Esophagus mucosa (tissue), 1 donor: Measurements from ENCODE around the gene IQCE. TPM values are rescaled to one million over a fixed set of nuclear protein-coding genes. Genes with fewer than 3 reads are reported as not detected.
A peak's percentile ranks its signal among the peaks of the same experiment; 100 is the strongest.
"Not testable (repeated sequence)": the region's sequence is repeated elsewhere in the genome, so short reads cannot be mapped to it uniquely, and the experiment has no call there.

Source experiments
- ATAC-seq: fragments of 200-7000 bp; cut with Tn5 transposase; one replicate; pipeline ENCODE4 v1.9.1; 2020
- total RNA-seq: library from RNA; stranded (reverse); gene quantifications from one replicate; pipeline ENCODE4 v1.2.4, GENCODE V29; 2023
- donor health status: DM: yes; HTN: yes; CAD: no.

IQCE gene
- total RNA-seq, 1 donor from 2014 or later = 7.5 TPM

GRCh38 chr7:2603044-2603965 lies 44.5 kb downstream of the IQCE start:
- no peak for ATAC-seq

DNA sequence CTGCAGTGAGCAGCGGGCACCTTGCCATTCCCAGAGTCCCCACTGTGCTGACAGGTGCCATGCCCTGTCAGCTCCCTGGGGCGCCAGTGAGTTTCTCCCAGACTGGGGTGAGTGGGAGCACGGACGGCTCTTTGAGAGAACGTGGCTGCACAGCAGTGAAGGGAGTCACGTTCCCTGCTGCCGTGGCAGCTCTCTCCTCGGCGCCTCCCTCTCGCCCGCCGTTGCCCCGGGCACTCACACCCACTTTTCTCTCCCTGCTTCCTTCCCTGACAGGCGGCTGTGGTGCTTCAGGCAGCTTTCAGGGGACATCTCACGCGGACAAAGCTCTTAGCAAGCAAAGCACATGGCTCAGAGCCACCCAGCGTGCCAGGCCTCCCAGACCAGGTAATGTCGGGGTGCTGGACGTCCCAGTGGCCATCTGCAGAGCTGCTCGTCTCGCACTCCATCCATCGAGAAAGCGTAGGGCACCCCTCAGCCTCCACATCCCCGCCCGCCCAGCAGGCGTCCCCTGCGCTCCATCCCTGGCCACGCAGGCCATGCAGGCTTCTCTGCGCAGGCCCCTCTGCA lies 45.9 kb downstream of the IQCE start:
- ATAC-seq = no peak

DNA sequence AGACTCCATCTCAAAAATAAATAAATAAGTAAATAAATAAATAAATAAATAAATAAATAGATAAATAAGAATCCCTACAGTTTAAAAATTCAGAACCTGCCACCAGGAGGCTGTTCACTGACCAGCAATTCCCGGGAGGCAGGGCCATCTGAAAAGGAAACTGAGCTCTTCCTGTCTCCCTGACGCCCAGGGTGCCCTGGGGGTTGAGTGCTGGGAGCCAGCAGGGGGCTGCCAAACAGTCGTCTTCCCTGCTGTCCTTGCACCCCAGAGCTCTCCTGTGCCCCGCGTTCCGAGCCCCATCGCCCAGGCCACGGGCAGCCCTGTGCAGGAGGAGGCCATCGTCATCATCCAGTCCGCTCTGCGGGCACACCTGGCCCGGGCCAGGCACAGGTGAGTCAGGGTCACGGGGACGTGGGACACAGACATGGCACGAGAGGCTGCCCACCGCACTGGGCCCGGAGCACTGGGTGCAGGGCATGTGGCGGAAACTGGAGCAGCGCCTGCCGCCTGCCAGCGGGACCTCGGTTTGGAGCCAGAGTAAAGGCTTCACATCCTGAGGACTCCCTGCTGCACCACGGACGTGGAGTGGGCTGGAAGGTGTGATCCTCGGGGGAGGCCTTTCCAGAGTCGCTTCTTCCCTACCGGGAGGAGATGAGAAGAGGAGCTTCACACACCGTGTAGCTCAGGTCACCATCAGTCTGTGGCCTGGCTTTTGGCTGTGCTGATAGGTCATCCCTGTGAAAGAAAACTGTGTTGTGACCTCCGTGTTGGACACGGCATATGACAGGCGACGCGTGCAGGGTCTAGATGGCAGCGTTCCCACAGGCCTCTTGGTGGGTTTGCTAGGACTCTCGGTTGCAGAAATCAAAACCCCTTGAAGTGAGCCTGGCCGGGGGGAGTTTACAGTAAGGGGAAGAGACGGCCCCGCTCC lies 47.1 kb downstream of the IQCE start:
- ATAC-seq = no peak

DNA sequence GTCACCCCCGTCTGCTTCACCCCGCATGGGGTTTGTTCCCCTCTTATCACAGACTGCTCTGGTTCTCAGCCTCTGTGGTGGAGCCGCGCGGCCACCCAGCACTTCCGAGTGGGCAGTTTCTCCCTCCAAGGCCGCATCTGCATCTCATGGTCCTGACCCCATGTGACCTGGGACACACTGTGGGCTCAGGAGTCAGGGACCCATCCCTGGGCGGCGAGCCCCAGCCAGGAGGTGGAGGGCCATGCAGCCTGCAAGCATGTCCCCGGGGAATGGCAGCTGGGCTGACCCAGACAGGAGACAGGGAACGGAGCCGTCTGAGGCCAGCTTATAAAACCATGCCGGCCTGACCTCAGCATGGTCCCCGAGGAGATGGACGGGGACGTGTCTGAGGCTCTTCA lies 47.8 kb downstream of the IQCE start:
- ATAC-seq = no peak

GRCh38 chr7:2607122-2607922 lies 48.5 kb downstream of the IQCE start:
- peak; percentile 43 for ATAC-seq

GRCh38 chr7:2607923-2608904 lies 49.4 kb downstream of the IQCE start:
- ATAC-seq = no peak

- ATAC-seq = no peak
These were observed 50.2 kb downstream of the IQCE start for GRCh38 chr7:2608921-2609411.

DNA sequence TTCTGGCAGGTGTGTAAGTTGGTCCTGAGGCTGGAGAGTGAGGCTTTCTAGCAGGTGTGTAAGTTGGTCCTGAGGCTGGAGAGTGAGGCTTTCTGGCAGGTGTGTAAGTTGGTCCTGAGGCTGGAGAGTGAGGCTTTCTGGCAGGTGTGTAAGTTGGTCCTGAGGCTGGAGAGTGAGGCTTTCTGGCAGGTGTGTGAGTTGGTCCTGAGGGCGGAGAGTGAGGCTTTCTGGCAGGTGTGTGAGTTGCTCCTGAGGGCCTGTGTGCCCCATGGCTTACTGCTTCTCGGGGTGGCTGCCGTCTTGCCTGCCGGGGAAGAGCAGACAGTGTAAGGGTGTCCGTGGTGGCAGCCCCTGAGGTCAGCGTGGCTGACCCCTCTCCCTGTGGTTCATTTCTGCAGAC lies 50.9 kb downstream of the IQCE start:
- not testable (repeated sequence) for ATAC-seq

DNA sequence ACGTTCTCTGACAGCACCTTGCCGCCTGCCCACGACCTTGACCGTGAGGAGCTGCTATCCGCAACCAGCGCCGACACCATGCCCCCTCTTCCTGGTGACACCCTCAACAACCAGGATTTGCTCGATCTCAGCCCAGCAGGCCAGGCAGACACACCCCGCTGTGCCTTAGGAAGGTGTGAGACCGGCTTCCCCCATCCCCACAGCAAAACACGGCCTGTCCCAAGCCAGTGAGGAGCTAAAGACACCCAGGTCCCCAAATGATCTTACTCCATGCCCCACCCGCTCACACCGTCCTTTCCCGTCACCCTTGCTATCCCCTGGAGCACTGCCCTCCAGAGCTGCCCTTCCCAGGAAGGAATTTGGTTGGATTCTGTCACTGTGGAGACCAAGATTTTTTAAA lies 51.7 kb downstream of the IQCE start:
- no peak for ATAC-seq

GRCh38 chr7:2610898-2611297 lies 52.1 kb downstream of the IQCE start:
- no peak for ATAC-seq

- ATAC-seq = no peak
These were observed 52.6 kb downstream of the IQCE start for GRCh38 chr7:2611401-2611800.

GRCh38 chr7:2611922-2612321 lies 53.1 kb downstream of the IQCE start:
- ATAC-seq = no peak

DNA sequence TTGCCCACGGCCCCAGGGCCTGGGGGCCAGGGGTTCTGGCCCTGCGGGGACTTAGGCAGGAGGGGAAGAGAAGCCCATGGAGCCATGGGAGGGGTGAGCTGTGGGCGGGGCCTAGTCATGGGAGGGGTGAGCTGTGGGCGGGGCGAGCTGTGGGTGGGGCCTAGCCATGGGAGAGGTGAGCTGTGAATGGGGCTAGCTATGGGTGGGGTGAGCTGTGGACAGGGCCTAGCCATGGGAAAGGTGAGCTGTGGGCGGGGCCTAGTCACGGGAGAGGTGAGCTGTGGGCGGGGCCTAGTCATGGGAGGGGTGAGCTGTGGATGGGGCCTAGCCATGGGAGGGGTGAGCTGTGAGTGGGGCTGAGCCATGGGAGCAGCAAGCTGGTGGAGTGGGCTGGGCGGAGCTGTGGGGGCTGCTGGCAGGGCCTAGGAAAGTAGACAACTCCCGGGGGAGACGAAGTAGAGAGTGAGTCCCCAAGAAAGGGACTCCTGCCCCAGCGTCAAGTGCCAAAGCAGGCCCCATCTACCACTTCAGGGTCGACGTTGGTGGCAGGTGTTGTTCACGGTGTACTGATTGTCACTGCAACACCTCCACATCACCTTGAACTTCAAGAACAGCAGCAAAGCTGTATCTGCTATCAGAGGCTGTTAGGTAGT lies 53.8 kb downstream of the IQCE start:
- peak; percentile 14 for ATAC-seq

GRCh38 chr7:2613098-2613930 lies 54.5 kb downstream of the IQCE start:
- no peak for ATAC-seq

GRCh38 chr7:2613931-2614600 lies 55.3 kb downstream of the IQCE start:
- ATAC-seq = no peak

GRCh38 chr7:2614631-2615330 lies 56.0 kb downstream of the IQCE start:
- no peak for ATAC-seq

DNA sequence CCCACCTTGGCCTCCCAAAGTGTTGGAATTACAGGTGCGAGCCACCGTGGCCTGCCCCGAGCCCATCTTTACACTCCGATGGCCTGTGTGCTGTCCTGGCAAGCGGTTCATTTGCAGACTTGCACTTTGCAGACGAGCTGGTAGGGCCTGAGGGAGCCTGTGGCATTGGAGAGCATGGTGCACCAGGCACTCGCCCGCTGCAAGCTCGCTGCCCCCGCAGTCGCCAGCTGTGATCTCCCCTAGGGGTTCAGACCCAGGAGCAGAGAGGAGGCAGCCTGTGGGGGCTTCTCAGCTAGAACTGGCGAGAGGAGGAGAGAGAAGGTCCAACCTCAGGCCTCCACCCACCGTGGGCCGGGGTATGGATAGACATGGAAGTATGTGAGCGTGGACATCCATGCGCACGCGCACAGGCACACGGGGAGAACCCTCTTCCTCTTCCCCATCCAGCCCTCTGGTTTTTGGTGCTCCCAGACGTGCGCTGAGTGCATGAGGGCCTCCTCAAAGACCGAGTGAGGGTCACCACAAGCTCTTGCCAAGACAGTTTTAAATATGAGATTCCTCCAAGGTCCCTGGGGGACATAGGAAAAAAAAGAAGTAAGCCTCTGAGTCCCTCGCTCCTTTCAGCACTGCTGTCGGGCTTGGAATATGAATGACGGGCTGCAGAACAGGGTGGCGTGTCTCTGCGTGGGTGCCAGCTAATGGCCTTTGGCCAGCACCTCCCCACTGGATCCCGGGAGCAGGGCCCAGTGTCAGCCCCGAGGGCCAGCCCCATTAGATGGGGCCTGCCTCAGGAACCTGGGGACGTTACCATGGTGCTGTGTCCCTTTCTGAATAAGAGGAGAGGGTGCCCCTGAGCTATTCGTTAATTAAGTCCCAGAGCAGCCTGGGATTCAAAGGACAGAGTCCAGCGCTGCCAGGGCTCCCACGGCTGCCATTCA lies 57.9 kb downstream of the IQCE start:
- no peak for ATAC-seq
